Left ventricle myocardium inferior (tissue), 1 donor: ENCODE results near the gene NRXN2. TPM values are rescaled to one million over a fixed set of nuclear protein-coding genes. Genes with fewer than 3 reads are reported as not detected.

Source experiments
- DNase-seq: peaks from one replicate; pipeline ENCODE4 v3.0.0-alpha.2; 2020
- H3K27ac ChIP-seq: fragments of 200-600 bp; replicated peaks from 2 replicates; pipeline ENCODE4 v1.8.0; 2021
- H3K27me3 ChIP-seq: fragments of 200-600 bp; 2 replicates; pipeline ENCODE4 v1.8.0; 2021; ENCODE audit warnings: low read depth
- H3K36me3 ChIP-seq: fragments of 200-600 bp; 2 replicates; pipeline ENCODE4 v1.8.0; 2021
- H3K4me1 ChIP-seq: fragments of 200-600 bp; 2 replicates; pipeline ENCODE4 v1.8.0; 2021
- H3K4me3 ChIP-seq: fragments of 200-600 bp; 2 replicates; pipeline ENCODE4 v1.8.0; 2021; ENCODE audit warnings: mild to moderate bottlenecking, moderate library complexity
- H3K9me3 ChIP-seq: fragments of 200-600 bp; replicated peaks from 2 replicates; pipeline ENCODE4 v1.8.0; 2021
- intact Hi-C: fragments of 100-400 bp; cut with micrococcal nuclease; formaldehyde crosslinking; loops from one replicate; pipeline ENCODE4 v1.11.0; 2022
- total RNA-seq: library from RNA; stranded (reverse); fragmentation: NEBNext Ultra II Directional; extraction: Animal tissue kit (Norgen Biotek cat#: 25700); gene quantifications from one replicate; pipeline ENCODE4 v1.2.1, GENCODE V29; 2021
- TF ChIP-seq, protein P1 (sequence below): fragments of 200-600 bp; IDR thresholded peaks from 2 replicates; pipeline ENCODE4 v1.8.0; 2021; ENCODE audit warnings: antibody characterized with exemption, mild to moderate bottlenecking, borderline replicate concordance
- donor health status: DM: no; HTN: yes; CAD: no; lungs with severe emphysema.

NRXN2 gene
- total RNA-seq, 1 donor from 2014 or later = 0.71 TPM

DNA sequence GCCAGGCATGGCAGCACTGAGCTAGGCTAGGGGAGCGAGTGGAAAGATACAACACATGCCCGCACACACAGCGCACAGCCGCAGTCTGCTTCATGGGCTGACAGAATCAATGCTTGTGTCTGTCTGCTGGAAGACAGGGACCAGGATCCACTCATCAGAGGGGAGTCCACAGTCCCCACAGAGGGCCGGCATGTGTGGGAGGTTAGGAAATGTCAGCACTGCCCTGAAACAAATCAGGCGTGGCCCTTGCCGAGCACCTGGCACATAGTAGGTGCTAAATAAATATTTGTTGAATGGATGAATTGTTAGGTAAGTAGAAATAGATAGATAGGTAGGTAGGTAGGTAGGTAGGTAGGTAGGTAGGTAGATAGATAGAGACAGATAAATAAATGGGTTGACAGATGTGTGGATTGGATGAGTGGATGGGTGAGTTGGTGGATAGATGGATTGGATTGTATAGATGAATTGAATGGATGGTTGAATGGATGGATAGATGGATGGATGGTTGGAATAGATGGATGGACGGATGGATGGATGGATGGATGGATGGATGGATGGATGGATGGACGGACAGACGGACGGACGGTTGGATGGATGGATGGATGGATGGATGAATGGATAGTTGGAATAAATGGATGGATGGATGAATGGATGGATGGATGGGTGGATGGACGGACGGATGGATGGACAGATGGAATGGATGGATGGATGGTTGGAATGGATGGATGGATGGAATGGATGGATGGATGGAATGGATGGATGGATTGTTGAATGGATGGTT, 128.6 kb downstream of the NRXN2 start:
- H3K4me1 ChIP-seq = no peaks in the 10 kb centered on the region
- intact Hi-C loops = no loop called here
- TF ChIP-seq, protein P1, sequence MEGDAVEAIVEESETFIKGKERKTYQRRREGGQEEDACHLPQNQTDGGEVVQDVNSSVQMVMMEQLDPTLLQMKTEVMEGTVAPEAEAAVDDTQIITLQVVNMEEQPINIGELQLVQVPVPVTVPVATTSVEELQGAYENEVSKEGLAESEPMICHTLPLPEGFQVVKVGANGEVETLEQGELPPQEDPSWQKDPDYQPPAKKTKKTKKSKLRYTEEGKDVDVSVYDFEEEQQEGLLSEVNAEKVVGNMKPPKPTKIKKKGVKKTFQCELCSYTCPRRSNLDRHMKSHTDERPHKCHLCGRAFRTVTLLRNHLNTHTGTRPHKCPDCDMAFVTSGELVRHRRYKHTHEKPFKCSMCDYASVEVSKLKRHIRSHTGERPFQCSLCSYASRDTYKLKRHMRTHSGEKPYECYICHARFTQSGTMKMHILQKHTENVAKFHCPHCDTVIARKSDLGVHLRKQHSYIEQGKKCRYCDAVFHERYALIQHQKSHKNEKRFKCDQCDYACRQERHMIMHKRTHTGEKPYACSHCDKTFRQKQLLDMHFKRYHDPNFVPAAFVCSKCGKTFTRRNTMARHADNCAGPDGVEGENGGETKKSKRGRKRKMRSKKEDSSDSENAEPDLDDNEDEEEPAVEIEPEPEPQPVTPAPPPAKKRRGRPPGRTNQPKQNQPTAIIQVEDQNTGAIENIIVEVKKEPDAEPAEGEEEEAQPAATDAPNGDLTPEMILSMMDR = no peak
- peaks cover 44% of the 10 kb centered on the region for H3K27me3 ChIP-seq
- H3K4me3 ChIP-seq = no peak overlapping the region
- DNase-seq = no peak
- H3K27ac ChIP-seq = no peak overlapping the region
- H3K9me3 ChIP-seq = peaks cover 3% of the 10 kb centered on the region
- no peaks in the 10 kb centered on the region for H3K36me3 ChIP-seq

DNA sequence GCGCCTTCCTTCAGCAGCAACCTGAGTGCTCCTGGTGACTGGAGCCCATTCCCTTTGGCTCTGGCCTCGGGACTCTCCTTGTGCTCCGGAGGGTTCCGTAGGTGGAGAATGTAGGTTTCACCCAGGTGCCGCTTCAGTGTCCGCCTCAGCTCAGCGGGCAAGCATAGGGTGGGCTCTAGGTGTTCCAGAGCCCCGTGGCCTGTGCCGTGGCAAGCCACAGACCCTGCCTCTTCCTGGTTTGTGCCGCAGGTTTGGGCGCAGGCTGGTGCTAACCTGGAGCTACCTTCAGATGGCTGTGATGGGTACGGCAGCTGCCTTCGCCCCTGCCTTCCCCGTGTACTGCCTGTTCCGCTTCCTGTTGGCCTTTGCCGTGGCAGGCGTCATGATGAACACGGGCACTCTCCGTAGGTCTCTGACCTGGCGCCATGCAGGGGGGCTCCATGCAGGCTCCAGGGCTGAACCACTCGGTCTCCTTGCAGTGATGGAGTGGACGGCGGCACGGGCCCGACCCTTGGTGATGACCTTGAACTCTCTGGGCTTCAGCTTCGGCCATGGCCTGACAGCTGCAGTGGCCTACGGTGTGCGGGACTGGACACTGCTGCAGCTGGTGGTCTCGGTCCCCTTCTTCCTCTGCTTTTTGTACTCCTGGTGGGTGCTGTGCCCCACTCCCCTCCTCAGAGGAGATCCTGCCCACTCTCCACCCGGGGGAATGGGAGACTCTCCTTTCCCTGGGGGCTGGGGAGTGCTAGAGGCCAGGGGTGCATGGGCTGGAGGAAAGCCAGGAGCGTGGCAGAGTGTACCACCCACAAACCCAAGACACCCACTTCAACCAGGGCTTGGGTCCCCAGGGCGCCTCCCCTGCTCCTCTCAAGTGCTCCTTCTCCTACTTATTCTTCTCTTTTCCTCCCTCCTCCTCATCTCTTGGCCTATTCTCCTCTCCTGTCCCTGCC, 129.6 kb downstream of the NRXN2 start:
- no peaks in the 10 kb centered on the region for H3K4me1 ChIP-seq
- no peak for DNase-seq
- no peaks in the 10 kb centered on the region for H3K36me3 ChIP-seq
- no peak overlapping the region for H3K4me3 ChIP-seq
- intact Hi-C loops = no loop called here
- H3K9me3 ChIP-seq = peaks cover 12% of the 10 kb centered on the region
- H3K27me3 ChIP-seq = peaks cover 36% of the 10 kb centered on the region
- TF ChIP-seq, protein P1 = no peak
- H3K27ac ChIP-seq = no peak overlapping the region

DNA sequence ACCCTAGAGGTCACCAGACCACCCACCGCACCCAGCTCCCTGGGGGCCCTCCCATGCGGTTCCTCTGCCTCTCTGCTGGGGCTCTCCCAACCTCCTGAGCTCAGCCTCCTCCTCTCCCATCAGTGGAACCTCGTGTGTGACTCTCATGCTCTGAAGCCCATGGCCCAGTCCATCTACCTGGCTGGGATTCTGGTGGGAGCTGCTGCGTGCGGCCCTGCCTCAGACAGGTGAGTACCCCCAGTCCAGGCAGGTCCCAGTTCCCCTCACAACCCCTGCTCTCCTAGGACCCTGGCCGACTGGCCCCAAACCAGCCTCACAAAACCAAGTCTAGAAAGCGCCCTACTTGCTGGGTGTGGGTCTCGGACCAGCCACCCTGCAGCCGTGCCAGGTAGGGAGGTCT, 130.3 kb downstream of the NRXN2 start:
- H3K36me3 ChIP-seq = no peaks in the 10 kb centered on the region
- H3K9me3 ChIP-seq = peaks cover 20% of the 10 kb centered on the region
- H3K27me3 ChIP-seq = peaks cover 35% of the 10 kb centered on the region
- intact Hi-C loops = no loop called here
- no peak overlapping the region for H3K27ac ChIP-seq
- H3K4me3 ChIP-seq = no peak overlapping the region
- TF ChIP-seq, protein P1 = no peak
- no peaks in the 10 kb centered on the region for H3K4me1 ChIP-seq
- DNase-seq = no peak

DNA sequence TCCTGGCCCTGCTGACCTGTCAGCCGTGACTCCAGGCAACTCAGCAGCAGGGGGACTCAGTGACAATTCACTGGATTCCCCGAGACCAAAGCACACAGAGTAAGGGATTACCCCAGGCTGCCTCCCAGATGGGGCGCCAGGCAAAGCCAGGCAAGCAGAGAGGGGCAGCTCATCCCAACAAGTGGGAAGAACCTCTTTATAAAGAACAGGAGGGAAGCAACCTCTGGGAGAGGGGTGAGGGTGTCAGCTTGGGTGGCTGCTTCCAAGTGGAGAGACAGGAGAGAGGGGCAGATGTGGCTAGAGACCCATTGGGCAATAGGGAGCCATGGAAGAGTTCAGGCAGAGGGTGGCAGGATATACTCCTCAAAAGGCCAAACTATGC, 130.8 kb downstream of the NRXN2 start:
- Histone ChIP-seq H3K27me3 (peaks cover 35% of the 10 kb centered on the region), H3K4me1 (no peaks in the 10 kb centered on the region), H3K9me3 (peaks cover 24% of the 10 kb centered on the region), H3K4me3 (no peak overlapping the region), H3K36me3 (no peaks in the 10 kb centered on the region), H3K27ac (no peak overlapping the region)
- DNase-seq = no peak
- intact Hi-C loops = no loop called here
- TF ChIP-seq, protein P1 = no peak

DNA sequence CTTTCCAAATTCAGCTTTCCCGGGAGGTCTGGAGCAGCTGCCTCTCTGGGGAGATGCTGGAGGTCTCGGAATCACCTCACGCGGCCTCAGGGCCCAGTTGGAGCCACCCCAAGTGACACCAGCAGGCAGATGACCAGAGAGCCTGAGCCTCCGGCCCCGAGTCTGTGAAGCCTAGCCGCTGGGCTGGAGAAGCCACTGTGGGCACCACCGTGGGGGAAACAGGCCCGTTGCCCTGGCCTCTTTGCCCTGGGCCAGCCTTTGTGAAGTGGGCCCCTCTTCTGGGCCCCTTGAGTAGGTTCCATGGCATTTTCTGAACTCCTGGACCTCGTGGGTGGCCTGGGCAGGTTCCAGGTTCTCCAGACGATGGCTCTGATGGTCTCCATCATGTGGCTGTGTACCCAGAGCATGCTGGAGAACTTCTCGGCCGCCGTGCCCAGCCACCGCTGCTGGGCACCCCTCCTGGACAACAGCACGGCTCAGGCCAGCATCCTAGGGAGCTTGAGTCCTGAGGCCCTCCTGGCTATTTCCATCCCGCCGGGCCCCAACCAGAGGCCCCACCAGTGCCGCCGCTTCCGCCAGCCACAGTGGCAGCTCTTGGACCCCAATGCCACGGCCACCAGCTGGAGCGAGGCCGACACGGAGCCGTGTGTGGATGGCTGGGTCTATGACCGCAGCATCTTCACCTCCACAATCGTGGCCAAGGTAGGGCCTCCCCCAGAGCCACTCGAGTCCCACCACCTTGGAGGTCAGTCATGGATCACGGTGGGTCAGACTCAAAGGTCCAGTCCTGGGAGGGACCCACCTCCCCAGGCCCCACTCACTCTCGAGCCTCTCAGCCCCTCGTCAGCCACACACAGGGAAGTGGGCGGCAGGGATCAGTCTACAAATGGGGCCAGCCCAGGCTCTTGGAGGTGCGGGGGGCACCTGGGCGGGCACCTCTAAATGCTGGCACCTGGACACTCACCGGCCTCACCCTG, 131.5 kb downstream of the NRXN2 start:
- Histone ChIP-seq H3K27me3 (peaks cover 32% of the 10 kb centered on the region), H3K4me3 (no peak overlapping the region), H3K36me3 (no peaks in the 10 kb centered on the region), H3K4me1 (no peaks in the 10 kb centered on the region), H3K27ac (no peak overlapping the region), H3K9me3 (peaks cover 27% of the 10 kb centered on the region)
- TF ChIP-seq, protein P1 = no peak
- DNase-seq = no peak
- intact Hi-C loops = no loop called here
